ENCODE results near the gene SERTM1. TPM values are rescaled to one million over a fixed set of nuclear protein-coding genes. Genes with fewer than 3 reads are reported as not detected.

The SERTM1 gene
- total and polyA plus RNA-seq, 2 experiments from 2014 or later = 0.47 to 1.4 TPM

GRCh38 chr13:36681894-36682624 is 8.2 kb downstream of the SERTM1 start:
- Mint-ChIP-seq H3K36me3 (ENCODE audit: low read depth) (no peaks in the 10 kb centered on the region), H3K9me3 (no peaks in the 10 kb centered on the region), H3K27me3 (ENCODE audit: insufficient read depth, low read depth, poor library complexity) (no peaks in the 10 kb centered on the region), H3K4me3 (no peak overlapping the region), H3K27ac (no peak overlapping the region), H3K4me1 (peaks cover 14% of the 10 kb centered on the region)
- H3K4me2 ChIP-seq = peak overlapping the region; percentile 2; the same call in 1 of the 2 replicates
- no peaks in the 10 kb centered on the region for H3K36me3 ChIP-seq (ENCODE audit: insufficient read depth)
- H4K20me1 ChIP-seq (replicated peaks; ENCODE audit: insufficient read depth) = no peaks in the 10 kb centered on the region
- H3K9me2 ChIP-seq (ENCODE audit: insufficient read depth) = no peaks in the 10 kb centered on the region
- DNase-seq (ENCODE audit: low spot score) (peak; percentile 44), ATAC-seq (no peak)
- no peaks in the 10 kb centered on the region for H3F3A ChIP-seq (replicated peaks; ENCODE audit: low read depth)
- no peak overlapping the region for H3K4me3 ChIP-seq
- TF ChIP-seq JUNB (IDR thresholded peaks at IDR 0.05; ENCODE audit: unreplicated experiment) (no peak), STAT1 (IDR thresholded peaks at IDR 0.05; ENCODE audit: unreplicated experiment) (no peak), POLR2AphosphoS5 (IDR thresholded peaks at IDR 0.05; ENCODE audit: low read depth) (no peak)
- H3K4me1 ChIP-seq (ENCODE audit: insufficient read depth) = peaks cover 19% of the 10 kb centered on the region
- no peaks in the 10 kb centered on the region for H3K27me3 ChIP-seq (ENCODE audit: insufficient read depth)
- no peaks in the 10 kb centered on the region for H3K79me2 ChIP-seq (replicated peaks; ENCODE audit: insufficient read depth)
- H3K27ac ChIP-seq (ENCODE audit: low read depth) = no peak overlapping the region
- H2AFZ ChIP-seq = no peak overlapping the region

DNA sequence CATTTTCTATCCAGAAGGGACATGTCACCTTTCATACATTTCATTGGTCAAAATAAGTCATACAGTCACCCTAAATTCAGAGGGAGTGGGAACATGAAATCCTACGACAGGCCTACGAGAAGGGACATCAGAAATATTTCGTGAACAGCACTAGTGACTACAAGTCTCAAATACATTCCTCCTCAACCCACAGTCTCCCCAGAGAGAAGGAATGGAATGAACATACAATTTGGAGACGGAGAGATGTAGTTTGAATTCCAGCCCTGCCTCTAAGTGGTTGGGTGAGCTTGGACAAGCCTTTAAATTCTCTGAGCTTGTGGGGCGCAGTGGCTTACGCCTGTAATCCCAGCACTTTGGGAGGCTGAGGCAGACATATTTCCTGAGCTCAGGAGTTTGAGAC is 9.9 kb downstream of the SERTM1 start:
- ATAC-seq = no peak
- peaks cover 19% of the 10 kb centered on the region for H3K4me1 ChIP-seq (ENCODE audit: insufficient read depth)

More for the DNA sequence above, 9.9 kb downstream of the SERTM1 start:
- no peaks in the 10 kb centered on the region for H3K27me3 Mint-ChIP-seq (ENCODE audit: insufficient read depth, low read depth, poor library complexity)
- no peak overlapping the region for H3K27ac Mint-ChIP-seq
- TF ChIP-seq EZH2 (IDR thresholded peaks at IDR 0.05; ENCODE audit: low read depth, unreplicated experiment) = no peak
- TF ChIP-seq, protein P1, sequence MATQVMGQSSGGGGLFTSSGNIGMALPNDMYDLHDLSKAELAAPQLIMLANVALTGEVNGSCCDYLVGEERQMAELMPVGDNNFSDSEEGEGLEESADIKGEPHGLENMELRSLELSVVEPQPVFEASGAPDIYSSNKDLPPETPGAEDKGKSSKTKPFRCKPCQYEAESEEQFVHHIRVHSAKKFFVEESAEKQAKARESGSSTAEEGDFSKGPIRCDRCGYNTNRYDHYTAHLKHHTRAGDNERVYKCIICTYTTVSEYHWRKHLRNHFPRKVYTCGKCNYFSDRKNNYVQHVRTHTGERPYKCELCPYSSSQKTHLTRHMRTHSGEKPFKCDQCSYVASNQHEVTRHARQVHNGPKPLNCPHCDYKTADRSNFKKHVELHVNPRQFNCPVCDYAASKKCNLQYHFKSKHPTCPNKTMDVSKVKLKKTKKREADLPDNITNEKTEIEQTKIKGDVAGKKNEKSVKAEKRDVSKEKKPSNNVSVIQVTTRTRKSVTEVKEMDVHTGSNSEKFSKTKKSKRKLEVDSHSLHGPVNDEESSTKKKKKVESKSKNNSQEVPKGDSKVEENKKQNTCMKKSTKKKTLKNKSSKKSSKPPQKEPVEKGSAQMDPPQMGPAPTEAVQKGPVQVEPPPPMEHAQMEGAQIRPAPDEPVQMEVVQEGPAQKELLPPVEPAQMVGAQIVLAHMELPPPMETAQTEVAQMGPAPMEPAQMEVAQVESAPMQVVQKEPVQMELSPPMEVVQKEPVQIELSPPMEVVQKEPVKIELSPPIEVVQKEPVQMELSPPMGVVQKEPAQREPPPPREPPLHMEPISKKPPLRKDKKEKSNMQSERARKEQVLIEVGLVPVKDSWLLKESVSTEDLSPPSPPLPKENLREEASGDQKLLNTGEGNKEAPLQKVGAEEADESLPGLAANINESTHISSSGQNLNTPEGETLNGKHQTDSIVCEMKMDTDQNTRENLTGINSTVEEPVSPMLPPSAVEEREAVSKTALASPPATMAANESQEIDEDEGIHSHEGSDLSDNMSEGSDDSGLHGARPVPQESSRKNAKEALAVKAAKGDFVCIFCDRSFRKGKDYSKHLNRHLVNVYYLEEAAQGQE (IDR thresholded peaks at IDR 0.05; ENCODE audit: unreplicated experiment) = no peak
- Histone ChIP-seq H3K27ac (ENCODE audit: low read depth) (no peak overlapping the region), H3K27me3 (ENCODE audit: insufficient read depth) (no peaks in the 10 kb centered on the region), H3K4me3 (no peak overlapping the region), H4K20me1 (replicated peaks; ENCODE audit: insufficient read depth) (no peaks in the 10 kb centered on the region), H2AFZ (no peak overlapping the region), H3K79me2 (replicated peaks; ENCODE audit: insufficient read depth) (no peaks in the 10 kb centered on the region), H3F3A (replicated peaks; ENCODE audit: low read depth) (no peaks in the 10 kb centered on the region), H3K9me2 (ENCODE audit: insufficient read depth) (no peaks in the 10 kb centered on the region), H3K36me3 (ENCODE audit: insufficient read depth) (no peaks in the 10 kb centered on the region), H3K4me2 (no peak overlapping the region)
- DNase-seq (ENCODE audit: low spot score) = no peak
- H3K4me1 Mint-ChIP-seq = peaks cover 14% of the 10 kb centered on the region
- no peaks in the 10 kb centered on the region for H3K36me3 Mint-ChIP-seq (ENCODE audit: low read depth)
- no peak overlapping the region for H3K4me3 Mint-ChIP-seq
- H3K9me3 Mint-ChIP-seq = no peaks in the 10 kb centered on the region

Measured in GM23338 (cell line).